MM.1S (cell line): Measurements from ENCODE around the gene CEP85.

Experiments used
- EZH2 ChIP-seq: fragments of 300-600 bp; sonication (generic); optimal IDR thresholded peaks from 2 replicates; pipeline ENCODE3; 2017; ENCODE audit warnings: low read depth, mild to moderate bottlenecking, antibody characterized with exemption, low read length, mixed read lengths
- TF ChIP-seq, protein P1 (sequence below): fragments of 300-600 bp; sonication (generic); IDR thresholded peaks from 2 replicates; pipeline ENCODE4 v1.5.1; 2016; ENCODE audit warnings: antibody characterized with exemption, low read length, mixed read lengths

DNA sequence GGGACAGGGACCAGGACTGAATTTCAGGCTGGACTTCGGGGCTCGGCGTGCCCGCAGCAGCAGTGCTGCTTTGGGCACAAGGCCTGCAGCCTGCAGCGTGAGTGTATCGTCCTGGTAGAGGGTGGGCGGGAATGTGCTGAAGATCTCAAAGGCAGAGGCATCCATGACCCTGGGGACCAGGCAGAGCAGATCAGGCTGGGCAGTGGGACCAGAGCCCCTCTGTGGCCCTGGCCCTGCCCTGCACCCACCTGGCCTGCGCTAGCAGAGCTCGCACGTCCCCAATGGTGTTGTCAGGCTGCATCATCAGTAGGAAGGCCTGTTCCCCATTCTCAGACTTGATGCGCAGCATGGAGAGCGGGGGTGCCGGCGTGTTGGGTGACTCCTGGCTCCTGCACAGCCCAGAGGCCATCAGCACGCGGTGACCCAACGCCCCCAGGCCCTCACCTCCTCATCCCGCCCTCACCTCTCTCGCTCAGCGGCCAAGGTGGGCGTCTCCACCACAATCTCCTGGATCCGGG lies 48.5 kb downstream of the CEP85 start:
- TF ChIP-seq, protein P1, sequence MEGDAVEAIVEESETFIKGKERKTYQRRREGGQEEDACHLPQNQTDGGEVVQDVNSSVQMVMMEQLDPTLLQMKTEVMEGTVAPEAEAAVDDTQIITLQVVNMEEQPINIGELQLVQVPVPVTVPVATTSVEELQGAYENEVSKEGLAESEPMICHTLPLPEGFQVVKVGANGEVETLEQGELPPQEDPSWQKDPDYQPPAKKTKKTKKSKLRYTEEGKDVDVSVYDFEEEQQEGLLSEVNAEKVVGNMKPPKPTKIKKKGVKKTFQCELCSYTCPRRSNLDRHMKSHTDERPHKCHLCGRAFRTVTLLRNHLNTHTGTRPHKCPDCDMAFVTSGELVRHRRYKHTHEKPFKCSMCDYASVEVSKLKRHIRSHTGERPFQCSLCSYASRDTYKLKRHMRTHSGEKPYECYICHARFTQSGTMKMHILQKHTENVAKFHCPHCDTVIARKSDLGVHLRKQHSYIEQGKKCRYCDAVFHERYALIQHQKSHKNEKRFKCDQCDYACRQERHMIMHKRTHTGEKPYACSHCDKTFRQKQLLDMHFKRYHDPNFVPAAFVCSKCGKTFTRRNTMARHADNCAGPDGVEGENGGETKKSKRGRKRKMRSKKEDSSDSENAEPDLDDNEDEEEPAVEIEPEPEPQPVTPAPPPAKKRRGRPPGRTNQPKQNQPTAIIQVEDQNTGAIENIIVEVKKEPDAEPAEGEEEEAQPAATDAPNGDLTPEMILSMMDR, result no peak
- no peak for TF ChIP-seq EZH2
